CD4-positive, alpha-beta T cell treated with Interleukin-15 for 4 hours (primary cell): ENCODE measurements around the gene ZFAND3.

Experiments used
- DNase-seq: peaks from one replicate; pipeline ENCODE4 v3.0.0-alpha.2; 2020; ENCODE audit warnings: low spot score

The ZFAND3 gene

DNA sequence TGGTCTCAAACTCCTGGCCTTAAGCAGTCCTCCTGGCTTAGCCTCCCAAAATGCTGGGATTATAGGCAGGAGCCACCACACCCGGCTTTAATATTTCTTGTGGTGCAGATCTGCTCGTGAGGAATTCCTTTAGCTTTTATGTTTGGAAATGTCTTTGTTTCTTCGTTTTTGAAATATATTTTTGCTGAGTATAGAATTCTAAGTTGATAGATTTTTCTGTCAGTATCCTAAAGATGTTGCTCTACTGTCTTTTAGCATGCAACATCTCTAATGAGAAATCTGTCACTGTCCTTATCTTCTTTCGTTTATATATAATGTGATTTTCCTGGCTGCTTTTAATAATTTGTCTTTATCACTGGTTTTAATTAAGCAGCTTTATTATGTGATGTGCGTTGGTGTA lies 75.1 kb downstream of the ZFAND3 start:
- DNase-seq = no peak

DNA sequence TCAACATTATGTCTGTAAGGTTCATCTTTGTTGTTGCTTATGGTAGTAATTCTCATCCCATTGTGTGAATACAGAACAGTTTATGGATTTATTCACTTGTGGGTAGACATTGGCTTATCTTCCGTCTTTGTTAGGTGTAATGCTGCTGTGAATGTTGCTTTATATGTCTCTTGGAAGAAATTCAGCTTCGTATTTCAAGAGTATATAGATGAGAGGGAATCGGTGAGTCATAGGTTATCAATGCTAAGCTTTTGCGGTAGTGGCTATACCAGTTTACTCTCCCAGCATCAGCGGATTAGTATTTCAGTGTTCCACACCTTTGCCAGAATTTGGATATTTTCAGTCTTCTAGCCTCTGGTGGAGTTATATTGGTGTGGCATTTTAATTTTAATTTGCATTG lies 77.8 kb downstream of the ZFAND3 start:
- no peak for DNase-seq

DNA sequence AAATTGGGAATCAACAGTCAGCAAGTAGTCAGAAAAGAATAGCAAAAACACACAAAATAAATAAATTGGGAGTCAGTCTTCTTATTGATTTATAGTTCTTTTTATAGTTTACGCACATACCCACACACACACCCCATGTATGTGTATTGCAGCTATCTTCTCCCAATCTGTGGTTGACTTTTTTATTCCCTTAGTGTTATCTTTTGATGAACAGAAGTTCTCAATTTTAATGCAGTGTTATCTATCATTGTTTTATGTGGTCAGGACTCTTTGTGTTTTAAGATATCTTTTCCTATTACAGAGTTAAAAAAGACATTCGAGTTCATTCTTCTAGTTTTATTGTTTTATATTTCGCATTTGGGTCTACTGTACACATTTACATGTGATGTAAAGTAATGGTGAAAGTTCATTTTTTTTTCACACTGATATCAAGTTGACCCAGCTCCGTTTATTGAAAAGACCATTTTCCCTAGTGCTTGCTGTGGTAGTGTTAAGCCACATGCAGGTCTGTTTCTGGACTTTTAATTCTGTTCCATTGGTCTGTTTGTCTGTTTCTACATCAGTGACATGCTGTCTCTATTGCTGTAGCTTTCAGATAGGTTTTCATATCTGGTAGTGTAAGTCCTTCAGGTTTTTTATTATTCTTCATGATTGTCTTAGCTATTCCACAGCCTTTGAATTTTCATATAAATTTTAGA lies 78.4 kb downstream of the ZFAND3 start:
- no peak for DNase-seq

DNA sequence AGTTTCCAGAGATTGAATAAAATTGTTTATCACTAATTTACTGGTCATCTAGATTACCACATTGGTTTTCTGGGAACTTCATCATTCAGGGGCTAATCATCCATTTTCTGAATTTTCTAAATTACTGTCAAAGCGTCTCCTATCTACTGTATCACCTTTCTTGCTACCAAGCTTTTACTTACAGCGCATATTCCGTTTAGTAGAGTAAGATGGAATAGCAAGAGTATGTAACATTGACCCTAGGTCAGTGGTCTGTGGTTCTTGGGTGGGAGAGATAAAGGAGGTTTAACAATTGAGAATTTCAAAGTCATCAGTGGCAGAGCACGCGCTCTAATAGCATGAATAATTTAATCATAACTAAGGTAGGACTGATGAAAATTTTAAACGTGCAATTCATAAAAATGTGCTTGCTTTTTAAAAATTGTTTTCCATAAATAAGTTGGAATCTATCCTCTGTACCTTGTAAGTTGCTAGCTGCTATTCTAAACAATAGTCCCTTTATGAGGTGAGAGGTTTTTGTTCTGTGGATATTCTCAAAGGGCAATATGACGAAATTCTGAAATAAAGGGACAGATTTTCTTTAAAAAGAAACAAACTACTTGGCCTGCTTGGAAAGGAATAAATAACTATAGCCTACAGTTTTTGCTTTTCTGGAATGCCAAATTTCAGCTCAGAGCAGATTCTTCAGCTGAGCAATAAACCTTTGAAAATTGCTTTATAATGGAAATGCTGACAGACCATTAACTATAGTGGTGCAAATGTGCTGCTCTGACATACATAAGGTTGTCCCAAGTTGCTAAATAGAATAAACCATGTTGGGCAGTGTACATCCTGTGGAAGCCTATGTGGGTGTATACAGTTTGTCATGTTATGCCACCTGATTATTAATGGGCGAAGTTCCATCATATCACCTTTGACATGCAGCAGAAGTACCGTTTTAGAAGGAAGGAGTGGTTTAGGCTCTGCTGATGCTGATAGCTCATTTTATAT lies 84.1 kb downstream of the ZFAND3 start:
- no peak for DNase-seq

DNA sequence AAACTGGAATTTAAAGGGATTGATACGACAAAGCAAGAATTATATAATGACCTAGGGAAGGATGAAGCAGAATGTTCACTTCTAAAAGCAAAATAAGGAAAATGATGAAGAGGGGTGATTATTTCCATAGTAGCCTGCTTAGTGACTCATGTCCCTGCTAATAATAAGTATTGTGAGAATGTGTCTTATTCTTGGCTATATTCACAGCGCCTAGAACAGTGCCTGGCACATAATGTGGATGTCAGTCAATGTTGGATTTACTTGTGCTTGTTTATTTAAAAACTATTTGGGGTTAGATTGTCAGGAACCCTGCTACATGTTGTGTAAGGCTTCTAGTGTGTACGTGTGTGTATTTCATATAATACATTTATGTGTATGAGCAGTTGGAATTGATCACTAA lies 85.1 kb downstream of the ZFAND3 start:
- no peak for DNase-seq

DNA sequence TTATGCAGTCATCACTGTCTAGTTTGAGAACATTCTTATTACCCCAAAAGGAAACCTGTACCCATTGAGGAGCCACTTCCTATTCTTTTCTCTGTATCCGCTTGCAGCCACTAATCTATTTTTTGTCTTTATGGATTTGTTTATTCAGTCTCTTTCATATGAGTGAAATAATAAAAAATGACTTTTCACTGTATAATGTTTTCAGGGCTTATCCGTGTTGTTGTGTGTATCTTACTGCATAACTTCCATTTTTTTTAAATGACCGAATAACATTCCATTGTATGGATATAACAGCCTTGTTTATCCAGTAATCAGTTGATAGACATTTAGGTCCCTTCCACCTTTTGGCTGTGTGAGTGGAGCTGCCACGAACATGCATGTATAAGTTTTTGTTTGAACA lies 86.6 kb downstream of the ZFAND3 start:
- no peak for DNase-seq

DNA sequence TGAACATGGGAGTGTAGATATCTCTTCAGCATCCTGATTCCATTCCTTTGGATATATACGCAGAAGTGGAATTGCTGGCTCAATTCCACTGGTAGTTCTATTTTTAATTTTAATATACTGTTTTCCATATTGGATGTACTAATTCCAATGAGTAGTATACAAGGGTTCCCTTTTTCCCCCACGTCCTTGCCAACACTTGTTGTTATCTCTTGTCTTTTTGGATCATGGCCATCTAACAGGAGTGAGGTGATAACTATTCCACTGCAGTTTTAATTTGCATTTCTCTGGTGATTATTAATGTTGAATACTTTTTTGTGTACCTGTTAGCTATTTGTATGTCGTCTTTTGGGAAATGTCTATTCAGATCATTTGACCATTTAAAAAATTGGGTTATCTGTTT lies 91.5 kb downstream of the ZFAND3 start:
- DNase-seq = no peak

DNA sequence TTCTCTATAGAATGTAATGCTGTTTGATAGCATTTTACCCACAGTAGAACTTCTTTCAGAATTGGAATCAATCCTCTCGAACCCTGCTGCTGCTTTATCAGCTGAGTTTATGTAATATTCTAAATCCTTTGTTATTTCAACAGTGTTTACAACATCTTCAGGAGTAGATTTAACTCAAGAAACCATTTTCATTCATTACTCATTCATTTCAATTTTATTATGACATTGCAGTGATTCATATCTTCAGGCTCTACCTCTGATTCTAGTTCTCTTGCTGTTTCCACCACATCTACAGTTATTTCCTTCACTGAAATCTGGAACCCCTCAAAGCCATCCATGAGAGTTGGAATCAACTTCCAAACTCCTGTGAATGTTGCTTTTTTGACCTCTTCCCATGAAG lies 93.7 kb downstream of the ZFAND3 start:
- no peak for DNase-seq

DNA sequence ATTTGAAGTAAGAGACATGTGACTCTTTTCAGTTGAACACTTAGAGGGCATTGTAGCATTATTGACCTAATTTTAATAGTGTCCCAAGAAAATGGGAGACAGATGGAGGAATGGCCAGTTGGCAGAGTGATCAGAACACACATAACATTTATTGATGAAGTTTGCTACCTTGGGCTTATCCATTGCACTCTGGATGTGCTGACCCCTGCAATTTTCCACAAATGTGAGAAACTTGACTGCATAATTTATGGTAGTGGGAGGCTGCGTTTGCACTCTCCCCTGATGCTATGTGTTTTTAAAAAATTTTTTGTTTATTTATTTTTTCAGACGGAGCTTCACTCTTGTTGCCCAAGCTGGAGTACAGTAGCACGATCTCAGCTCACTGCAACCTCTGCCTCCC lies 95.9 kb downstream of the ZFAND3 start:
- DNase-seq = no peak

DNA sequence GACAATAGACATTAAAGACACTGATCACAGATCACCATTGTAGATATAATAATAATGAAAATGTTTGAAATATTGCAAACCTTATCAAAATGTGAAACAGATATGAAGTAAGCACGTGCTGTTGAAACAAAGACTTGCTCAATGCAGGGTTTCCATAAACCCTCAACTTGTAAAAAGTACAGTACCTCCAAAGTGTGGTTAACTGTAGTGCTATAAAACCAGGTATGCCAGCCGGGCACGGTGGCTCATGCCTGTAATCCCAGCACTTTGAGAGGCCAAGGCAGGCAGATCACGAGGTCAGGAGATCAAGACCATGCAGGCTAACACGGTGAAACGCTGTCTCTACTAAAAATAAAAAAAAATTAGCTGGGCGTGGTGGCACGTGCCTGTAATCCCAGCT lies 96.6 kb downstream of the ZFAND3 start:
- no peak for DNase-seq

DNA sequence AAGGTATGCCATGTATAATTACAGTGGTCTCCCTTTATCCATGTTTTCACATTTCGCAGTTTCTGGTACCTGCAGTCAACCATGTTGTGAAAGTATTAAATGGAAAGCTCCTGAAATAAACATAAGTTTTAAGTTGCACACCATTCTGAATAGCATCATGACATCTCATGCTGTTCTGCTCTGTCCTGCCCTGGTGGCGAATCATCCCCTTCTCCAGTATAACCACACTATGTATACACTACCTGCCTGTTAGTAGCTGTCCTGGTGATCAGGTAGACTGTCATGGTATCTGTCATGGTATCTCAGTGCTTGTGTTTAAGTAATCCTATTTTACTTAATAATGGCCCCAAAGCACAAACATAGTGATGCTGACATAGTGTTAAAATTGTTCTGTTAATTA lies 97.1 kb downstream of the ZFAND3 start:
- no peak for DNase-seq

DNA sequence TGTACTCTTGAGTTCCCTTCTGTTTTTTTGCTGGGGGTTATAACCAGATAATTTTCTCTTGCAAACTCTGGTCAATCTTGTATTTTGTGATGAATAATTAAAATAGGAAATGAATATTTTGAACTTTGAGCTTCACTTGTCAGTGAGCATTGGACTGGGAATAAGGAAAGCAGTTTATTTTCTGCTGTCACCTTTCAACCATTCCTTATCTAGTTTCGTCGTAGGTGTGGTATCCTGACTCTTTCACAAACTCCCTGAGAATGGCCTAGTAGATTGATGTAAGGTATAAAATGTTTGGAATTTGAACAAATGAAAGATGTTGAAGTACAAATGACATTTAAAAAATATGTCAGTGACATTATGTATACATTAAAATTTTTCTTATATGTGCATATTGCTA lies 98.0 kb downstream of the ZFAND3 start:
- DNase-seq = no peak

DNA sequence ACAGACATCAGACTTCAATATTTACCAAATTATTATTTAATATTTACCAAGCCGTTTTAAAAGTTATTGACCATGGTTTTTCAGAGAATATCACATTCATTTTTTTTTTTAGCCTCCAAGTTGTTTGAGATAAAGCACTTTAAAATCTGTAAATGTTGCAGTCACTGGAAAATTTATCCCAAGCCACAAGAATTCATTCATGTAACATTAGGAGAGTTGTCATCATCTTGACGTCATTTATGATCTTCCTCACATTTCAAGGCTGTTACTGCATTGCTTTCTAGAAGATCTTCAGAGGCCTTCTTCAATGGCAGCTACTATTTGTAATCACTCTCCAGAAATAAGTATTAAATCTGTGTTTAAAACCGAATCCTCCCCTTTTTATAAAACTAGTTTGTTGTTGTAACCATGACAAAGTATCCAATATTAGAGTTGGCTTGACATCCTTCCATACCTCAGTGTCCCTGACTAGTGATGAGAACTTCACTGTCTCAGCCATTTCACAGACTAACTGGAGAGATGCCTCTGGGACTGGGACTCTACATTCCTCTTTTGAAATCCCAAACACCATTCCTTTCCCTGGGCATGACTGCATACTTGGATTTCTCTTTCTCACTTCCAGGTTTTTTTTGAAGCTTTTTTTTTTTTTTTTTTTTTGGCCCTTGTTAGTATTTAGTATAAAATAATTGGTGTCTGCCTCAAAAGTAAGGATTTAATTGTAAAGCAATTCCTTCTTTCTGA lies 100.1 kb downstream of the ZFAND3 start:
- DNase-seq = no peak

DNA sequence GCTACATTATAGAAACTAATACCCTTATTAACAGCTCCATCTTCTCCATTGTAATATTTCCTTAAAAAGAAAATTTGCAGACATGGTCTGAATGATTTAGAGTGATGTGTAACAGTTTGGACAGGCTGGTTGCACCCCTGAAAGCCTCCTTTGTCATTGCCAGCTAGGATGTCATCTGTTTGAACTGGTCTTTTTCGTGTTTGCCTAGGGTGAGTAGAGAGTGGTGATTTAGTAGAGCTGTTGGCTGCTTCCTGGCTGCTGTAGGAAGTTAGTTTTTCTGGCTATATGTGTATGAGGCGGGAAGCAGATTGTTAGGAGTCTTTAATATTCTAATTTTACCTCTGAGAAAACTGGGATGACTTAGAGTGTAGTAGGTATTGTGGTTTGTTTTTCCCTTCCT lies 101.1 kb downstream of the ZFAND3 start:
- no peak for DNase-seq

DNA sequence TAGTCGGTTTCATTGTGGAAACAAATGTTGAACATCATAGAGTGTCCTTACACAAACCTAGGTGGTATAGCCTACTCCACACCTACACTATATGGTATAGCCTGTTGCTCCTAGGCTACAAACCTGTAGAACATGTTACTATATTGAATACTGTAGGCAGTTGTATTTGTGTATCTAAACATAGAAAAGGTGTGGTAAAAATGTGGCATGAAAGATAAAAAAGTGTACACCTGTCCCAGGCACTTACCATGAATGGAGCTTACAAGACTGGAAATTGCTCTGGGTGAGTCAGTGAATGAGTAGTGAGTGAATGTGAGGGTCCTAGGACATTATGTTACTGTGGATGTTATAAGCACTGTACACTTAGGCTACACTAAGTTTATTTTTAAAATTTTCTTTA lies 103.0 kb downstream of the ZFAND3 start:
- no peak for DNase-seq

DNA sequence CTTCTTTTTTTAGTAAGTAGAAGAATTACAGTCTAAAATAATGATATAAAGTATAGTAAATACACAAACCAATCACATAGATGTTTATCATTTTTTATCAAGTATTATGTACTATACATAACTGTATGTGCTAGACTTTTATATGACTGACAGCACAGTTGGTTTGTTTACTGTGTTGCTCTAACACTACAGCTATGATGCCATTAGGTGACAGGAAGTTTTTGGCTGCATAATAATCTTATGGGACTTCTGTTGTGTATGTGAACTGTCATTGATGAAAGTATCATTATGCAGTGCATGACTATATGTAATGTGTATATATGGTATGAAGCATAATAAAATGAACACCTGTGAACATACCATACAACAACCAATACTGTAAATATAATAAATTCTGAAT lies 104.0 kb downstream of the ZFAND3 start:
- DNase-seq = no peak

DNA sequence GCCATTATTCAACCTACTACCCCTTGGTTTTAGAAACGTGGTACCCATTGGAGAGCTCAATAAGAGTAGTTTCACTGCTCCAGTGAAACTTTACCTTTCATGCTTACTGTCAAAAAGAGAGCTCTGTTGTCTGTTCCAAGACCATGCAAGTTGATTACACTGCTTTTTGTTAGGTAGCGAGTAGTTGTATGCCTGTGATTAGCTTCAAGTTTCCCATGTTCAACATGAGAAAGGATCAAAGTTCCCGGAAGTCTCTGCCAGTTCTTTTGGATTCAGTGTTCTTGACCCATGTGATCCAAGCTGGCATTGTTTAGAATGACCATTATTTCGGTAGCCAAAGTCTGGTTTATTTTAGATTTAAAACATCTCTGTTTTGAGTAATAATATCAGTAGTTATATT lies 107.1 kb downstream of the ZFAND3 start:
- DNase-seq = no peak

DNA sequence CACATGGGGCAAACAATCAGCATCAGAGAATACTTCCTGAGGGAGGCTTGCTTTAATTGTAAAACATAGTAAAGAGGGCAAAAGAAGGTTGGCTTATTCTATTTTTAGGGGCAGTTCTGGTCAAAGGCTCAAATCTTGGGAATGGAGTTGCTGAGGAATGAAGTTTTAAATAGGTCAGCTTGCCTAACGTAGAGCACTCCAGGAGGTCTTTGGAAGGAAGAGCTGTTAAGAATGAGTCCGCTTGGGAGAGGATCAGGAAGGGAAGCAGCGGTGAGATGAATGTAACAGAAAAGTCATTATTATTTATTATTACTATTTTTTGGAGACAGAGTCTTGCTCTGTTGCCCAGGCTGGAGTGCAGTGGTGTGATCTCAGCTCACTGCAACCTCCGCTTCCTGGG lies 108.7 kb downstream of the ZFAND3 start:
- DNase-seq = no peak

DNA sequence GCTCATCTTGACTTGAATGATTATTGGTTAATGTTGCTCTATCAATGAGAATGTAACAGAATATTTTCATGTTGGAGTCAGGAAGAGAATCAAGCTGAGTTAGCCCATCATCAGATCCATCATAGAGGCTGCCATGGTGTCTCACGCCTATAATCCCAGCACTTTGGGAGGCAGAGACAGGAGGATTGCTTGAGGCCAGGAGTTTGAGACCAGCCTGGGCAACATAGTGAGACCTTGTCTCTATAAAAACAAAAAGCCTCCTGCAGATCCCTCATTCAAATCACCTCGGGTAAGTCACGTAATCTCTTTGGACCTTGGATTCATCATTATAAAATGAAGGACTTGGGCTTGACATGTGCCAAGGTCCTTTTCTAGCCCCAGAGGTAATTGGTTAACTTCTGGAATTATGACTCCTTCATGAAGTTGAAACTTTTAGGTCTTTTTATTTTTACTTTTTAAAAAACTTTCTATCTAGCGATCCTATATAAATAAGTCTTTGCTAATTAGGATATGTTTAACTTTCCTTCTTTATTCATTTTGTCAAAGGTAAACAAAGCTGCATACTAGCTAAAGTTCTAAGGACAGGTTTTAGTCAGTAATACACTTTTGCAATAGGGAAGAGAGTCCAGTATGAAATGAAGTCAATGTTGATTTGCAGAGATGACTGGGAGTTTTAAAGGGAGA lies 110.9 kb downstream of the ZFAND3 start:
- DNase-seq = no peak

DNA sequence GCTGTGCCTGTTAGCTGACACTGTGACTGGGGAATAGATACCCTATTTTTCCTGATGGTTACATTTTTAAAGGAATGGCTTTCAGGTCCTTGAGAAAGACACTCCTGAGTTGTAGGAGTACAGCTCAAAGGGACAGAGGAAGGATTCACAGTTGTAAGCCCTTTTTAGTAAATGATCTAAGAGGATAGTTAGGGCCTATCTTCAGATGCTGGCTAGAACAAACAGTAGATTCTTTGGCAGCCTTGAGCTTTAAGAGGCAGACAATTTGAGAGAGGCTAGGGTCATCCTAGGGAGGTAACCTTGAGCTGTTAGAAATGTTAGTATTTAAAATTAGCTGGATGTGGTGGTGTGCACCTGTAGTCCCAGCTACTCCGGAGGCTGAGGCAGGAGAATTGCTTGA lies 111.5 kb downstream of the ZFAND3 start:
- DNase-seq = no peak

DNA sequence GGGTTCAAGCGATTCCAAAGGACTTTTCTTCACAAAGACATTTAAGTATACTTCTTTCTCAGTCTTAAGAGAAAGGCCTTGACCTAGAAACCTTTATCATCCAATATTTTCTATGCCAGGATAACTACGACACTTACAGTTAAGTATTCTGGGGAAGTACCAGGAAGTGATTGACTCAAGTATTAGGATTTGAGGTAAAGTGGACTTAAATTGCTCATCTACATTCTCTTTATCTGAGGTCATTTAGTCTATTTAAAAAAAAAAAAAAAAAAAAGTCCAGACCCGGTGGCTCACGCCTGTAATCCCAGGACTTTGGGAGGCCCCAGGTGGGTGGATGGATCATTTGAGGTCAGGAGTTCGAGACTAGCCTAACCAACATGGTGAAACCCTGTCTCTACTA lies 114.7 kb downstream of the ZFAND3 start:
- DNase-seq = no peak

DNA sequence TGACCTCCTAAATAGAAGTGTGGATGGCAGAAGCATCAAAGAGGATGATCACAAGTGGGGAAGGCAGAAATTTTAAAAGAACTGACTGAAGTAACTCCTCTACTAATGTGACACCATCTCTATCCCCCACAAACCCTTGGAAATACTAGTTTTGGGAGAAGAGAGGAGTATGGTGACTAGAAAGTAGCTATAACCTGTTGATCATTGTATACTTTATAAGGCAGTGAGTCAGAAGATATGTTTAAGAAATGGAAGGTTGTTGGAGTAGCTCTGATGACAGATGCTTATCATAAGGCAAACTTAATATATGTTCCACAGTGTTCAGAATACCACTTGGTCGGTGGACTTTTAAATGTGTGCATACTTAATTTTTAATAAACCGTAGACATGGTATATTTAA lies 116.6 kb downstream of the ZFAND3 start:
- DNase-seq = no peak
